HG03565 (cell line): Measurements from ENCODE around the gene FAIM2.
"Not testable (repeated sequence)": the region's sequence is repeated elsewhere in the genome, so short reads cannot be mapped to it uniquely, and the experiment has no call there.

Experiments used
- ATAC-seq: cut with Tn5 transposase; IDR thresholded peaks from one replicate; pipeline ENCODE4 v1.9.1; 2021; ENCODE audit warnings: mild to moderate bottlenecking, moderate library complexity; ENCODE audit not compliant: unreplicated experiment

FAIM2 gene

DNA sequence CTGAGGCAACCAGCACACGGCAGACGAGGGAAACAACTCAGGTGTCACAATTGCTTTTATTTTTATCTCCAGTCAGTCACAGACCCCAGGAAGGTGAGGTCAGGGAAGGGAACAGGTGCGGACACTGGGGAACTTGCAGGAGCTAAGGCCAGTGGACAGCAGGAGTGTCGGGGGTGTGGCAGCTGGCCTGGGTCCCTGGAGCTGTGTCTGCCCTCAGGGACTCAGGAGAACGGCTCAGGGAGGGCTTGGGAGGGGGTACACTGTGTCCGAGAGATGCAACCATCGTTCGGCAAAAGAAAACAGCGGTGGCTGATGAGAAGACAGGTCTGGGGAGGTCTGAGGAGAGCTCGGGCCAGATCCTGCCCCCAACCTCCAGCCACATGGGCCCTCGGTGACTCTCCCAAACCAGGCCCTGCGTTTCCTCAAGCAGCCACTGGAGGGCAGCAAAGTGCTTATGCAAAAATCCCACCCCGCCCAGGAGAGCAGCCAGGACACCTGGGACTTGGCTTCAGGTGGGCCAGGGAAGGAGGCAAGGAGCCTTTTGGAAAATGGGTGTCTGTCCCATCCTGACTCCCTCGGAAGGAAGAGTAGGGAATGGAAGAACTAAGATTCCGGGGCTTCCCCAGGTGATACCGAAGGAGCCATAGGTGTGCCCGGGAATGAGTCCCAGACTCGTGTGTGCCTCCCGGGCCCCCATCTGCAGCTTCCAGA, 36.7 kb downstream of the FAIM2 start:
- ATAC-seq, result no peak

GRCh38 chr12:49865782-49866135, 37.9 kb downstream of the FAIM2 start:
- no peak for ATAC-seq

DNA sequence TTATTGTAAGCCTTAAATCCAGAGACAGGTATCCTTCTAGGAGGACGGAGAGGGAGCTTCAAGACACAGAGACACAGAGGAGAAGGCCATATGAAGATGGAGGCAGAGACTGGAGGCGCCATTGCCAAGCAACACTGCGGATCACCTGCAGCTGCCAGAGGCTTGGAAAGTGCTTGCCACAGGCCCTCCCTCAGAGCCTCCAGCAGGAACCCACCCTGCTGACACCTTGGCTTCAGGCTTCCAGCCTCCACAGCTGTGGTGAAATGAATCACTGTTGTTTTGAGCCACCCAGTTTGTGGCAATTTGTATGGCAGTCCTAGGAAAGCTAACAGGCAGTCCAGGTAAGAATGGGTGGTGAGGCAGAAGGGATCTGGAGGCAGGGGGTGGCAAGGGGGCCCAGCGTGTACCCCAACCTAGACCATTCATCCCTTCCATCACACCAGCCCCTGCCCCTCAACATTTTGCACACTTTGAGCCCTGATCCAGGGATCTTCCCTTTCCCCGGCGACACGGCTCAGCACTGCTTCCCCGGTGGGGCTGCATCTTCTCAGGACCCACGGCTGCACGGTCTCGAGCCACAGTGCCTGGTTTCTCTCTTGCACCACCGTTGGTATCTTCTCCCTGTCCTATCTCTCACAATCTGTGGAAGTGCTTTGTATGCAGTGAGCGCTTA, 38.5 kb downstream of the FAIM2 start:
- ATAC-seq, result no peak

DNA sequence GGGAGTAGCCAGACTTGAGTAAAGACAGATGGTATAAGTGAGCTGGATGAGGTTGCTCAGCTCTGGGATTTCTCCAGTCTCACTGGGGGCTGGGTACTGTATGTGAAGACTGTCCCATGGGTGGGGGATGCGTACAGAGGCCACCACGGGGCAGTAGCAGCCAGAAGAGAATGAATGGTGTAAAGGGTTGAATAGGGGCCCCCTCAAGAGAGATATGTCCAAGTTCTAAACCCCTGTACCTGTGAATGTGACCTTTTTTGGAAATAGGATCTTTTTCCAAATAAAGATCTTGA, 39.0 kb downstream of the FAIM2 start:
- ATAC-seq, result no peak

- ATAC-seq, result no peak
Observed at GRCh38 chr12:49863946-49864797, 39.5 kb downstream of the FAIM2 start.

DNA sequence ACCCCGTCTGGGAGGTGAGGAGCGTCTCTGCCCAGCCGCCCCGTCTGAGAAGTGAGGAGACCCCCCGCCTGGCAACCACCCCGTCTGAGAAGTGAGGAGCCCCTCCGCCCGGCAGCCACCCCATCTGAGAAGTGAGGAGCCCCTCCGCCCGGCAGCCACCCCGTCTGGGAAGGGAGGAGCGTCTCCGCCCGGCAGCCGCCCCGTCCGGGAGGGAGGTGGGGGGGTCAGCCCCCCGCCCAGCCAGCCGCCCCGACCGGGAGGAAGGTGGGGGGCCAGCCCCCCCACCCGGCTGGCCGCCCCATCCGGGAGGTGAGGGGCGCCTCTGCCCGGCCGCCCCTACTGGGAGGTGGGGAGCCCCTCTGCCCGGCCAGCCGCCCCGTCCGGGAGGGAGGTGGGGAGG, 42.8 kb downstream of the FAIM2 start:
- ATAC-seq, result not testable (repeated sequence)

GRCh38 chr12:49855890-49856289, 47.8 kb downstream of the FAIM2 start:
- not testable (repeated sequence) for ATAC-seq

DNA sequence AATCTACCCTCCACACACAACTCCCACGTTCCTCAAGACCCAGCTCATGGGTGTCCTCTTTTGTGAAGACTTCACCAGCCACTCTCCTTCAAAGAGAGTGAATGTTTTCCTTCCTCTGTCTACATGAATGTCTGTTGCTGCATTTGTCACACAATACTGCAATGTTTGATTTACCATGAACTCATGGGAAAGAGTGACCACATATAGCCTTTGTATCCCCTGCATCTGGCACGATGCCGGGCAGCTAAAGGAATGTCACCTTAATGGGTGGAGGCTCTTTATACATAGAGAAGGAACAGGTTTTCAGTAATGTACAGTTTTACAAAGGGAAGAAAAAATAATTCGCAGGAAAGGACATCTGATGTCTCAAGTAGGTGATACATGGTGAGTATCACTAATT, 48.7 kb downstream of the FAIM2 start:
- no peak for ATAC-seq

- ATAC-seq, result no peak
Observed at GRCh38 chr12:49853671-49854070, 50.0 kb downstream of the FAIM2 start.

DNA sequence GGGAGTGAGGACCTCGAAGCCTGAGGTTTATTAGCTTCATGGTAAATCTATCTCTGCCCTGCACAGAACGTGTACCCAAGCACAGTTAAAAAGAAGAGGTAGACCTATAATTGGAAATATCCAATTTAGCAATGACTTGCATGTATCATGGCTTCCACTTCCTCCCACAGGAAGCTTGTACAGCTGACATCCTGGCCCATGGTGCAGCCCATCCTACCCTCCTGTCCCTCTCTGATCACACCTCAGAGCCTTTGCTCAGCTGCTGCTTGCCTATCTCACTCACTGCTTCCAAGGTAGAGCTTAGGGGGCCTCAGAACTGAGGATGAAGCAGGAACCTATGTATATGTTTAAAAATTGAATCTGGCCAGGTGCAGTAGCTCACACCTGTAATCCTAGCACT, 56.5 kb downstream of the FAIM2 start:
- no peak for ATAC-seq

DNA sequence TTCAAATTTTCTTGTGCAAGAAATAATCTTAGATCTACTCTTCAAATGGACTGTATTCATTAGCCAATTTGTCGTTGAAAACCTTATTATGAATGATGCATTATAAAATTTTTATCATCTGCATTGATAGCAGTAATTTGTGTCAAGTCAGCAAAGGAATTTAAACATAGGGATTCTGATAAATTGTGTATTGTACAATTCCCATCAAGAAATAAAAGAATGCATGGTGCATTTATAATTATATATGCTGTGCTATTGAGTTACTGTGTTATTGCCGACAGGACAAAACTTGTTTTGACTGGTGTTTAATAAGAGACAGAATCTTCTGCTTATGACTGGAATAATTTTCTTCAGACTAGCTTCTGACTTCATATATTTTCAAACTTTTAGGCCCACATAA, 57.7 kb downstream of the FAIM2 start:
- no peak for ATAC-seq

DNA sequence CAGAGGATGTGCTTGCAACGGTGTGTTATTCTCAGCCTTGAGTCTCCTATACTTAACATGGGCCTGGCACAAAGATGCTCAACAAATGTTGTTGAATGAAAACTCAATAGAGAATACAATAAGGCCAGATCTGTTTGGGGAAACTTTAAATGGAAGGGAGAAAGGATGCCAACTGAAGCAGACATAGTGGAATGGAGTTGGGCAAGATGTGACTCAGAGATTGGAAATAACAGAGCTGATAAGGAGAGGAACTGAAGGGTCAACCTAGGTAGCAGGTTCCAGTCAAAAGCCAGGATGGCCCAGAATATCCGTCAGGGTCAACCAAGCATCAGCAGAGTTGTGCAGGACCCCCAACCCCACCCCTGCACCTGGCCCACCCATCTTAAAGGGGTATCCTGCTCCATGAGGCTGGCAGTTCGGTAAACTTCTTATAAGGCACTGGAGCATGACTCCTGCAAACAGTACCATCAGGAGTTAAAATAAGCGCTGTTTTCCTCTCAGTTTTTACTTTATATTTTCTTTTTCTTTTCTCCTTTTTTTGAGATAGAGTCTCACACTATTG, 59.7 kb downstream of the FAIM2 start:
- no peak for ATAC-seq

DNA sequence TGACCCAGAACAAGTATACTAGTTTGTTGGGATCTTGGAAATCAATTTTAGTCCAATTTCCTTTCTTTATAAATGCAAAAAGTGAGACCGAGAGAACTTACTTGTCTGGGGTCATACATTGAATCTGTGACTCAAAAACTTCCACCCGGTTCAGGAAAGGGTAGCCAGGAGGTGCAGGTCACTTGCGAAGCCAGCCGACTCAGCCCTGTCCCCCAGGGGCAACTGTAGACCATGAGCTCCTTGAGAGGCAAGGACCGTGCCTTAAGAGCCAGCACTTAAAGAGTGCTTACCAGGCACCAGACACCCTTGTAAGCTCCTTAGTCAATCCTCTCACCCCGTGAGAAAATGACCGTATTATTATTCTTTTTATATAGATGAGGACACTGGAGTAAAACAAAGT, 60.3 kb downstream of the FAIM2 start:
- no peak for ATAC-seq

DNA sequence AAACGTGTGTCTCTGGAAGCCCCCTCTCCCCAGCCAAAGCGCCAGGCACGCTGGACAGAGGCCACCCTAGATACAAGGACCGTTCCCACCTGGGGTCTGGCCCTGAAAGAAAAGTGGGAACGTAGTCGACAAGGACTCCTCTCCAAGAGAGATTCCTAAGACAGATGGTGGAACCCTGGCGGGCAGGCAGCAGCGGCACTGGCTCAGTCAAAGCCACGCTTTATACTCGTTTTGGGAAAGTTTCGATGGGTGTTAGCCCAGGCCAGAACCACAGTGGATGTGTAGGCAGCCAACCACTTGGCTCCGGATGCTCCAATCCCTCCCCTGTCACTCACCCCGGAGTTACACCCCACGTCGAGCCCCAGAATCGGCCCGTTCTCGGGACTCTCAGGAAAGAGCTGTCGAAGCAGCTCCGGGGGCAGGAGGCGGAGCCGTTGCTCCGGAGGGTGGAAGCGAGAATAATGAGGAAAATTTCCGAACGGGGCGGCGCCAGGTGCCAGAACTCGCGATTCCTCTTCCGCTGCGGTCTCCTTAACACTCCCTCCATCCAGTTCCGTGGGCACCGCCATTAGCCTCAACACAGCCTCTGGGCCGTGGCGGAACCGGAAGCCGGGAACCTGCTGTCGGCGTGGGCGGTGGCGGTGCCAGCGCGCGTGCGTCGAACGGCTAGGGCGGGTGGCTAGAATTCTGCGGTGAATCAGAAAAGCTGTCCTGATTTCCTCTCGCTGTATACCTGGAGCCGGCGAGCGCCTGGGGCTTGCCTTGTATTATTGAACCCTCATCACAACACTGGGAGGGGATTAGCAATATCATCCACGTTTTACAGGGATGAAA, 61.0 kb downstream of the FAIM2 start, which contains the start of gene BCDIN3D:
Gene BCDIN3D, minus strand, starts transcription at position 588 of the 834 bp plus-strand sequence. Its CDS starts 19 bp downstream, at position 569.
- peak; percentile 73 for ATAC-seq

GRCh38 chr12:49838973-49839633, 64.6 kb downstream of the FAIM2 start:
- no peak for ATAC-seq

DNA sequence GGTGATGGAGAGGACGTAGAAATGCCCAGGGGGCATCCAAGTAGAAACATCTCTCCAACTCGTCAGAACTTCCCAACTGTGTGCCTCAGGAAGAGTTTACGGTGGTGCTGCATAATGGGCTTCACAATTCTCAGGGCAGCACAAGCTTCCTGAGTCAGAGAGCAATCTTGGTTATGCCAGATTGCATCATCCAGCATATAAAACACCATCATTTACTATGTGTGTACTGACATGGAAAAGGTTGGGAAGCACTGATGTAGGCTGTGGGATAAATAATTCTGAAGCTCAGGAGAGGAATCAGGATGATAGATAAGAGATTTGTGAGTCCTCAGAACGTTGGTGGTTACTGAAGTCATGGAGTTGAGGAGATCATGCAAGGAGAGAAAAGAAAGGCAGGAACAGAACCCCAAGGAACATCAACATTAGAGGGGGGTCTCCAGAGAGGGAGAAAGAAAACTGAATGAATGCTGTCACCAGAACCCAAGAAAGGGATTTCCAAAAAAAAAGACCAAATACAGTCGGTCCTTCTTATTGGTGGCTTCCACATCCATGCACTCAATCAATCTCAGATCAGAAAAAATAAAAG, 70.8 kb downstream of the FAIM2 start:
- no peak for ATAC-seq

DNA sequence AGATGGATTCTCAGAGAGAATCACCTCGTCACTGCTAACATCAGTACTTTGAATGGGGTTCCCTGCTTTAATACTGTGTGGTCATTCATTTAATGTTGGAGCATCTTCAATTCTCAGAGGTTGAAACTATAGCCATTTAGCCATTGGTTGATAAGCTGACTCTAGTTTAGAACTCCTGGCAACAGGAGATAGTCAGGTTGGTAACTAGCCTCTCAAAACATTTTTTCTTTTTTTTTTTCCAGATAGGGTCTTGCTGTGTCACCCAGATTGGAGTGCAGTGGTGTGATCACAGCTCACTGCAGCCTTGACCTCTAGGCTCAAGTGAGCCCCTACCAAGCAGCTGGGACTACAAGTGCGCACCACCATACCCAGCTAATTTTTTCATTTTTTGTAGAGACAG, 72.0 kb downstream of the FAIM2 start:
- no peak for ATAC-seq

GRCh38 chr12:49828133-49829091, 75.3 kb downstream of the FAIM2 start, which contains the start of gene NCKAP5L:
NCKAP5L (minus strand) TSS chr12:49828413; CDS start chr12:49804044, 24,369 bp downstream.
- peak; percentile 72 for ATAC-seq
